HepG2 (cell line): ENCODE results near the gene CDC42BPG. TPM values are rescaled to one million over a fixed set of nuclear protein-coding genes. Genes with fewer than 3 reads are reported as not detected.

ENCODE experiments used
- AGO1 ChIP-seq: fragments of 200-400 bp; formaldehyde crosslinking; IDR thresholded peaks from 2 replicates; pipeline ENCODE4 v1.6.1; 2017; ENCODE audit warnings: mild to moderate bottlenecking, low read depth, low read length, moderate library complexity; ENCODE audit not compliant: poor library complexity, severe bottlenecking
- CBX1 ChIP-seq: IDR thresholded peaks from one replicate; pipeline ENCODE4 v1.6.1; 2016; ENCODE audit warnings: antibody characterized with exemption, low read depth
- CREM ChIP-seq, 2 experiments: sonication (generic) in 1 of 2; formaldehyde crosslinking in 1 of 2; IDR thresholded peaks; 2 replicates each; pipeline versions ENCODE4 v1.4.0 to v1.6.1; 2016 to 2020; ENCODE audit warnings: antibody characterized with exemption in 1 of 2, mild to moderate bottlenecking in 1 of 2, missing genetic modification reagents in 1 of 2
- DMAP1 ChIP-seq: IDR thresholded peaks from 2 replicates; pipeline ENCODE4 v1.6.1; 2016
- ELF4 ChIP-seq: sonication (generic); formaldehyde crosslinking; IDR thresholded peaks from 2 replicates; pipeline ENCODE4 v1.5.0; 2020; ENCODE audit warnings: missing genetic modification reagents, mild to moderate bottlenecking, moderate library complexity, borderline replicate concordance
- FOXA1 ChIP-seq, 2 experiments: fragments of 450-650 bp in 1 of 2; sonication (generic) in 1 of 2; formaldehyde crosslinking in 1 of 2; IDR thresholded peaks; 2 replicates each; pipeline versions ENCODE4 v1.4.0 to v1.6.1; 2016 to 2020; ENCODE audit warnings: missing genetic modification reagents in 1 of 2
- MATR3 ChIP-seq: sonication (generic); formaldehyde crosslinking; IDR thresholded peaks from 2 replicates; pipeline ENCODE4 v1.4.0; 2020; ENCODE audit warnings: missing genetic modification reagents
- MNT ChIP-seq: fragments of 450-650 bp; IDR thresholded peaks from 2 replicates; pipeline ENCODE4 v1.6.1; 2016
- MTA3 ChIP-seq: sonication (generic); formaldehyde crosslinking; IDR thresholded peaks from 2 replicates; pipeline ENCODE4 v1.4.0; 2020; ENCODE audit warnings: missing genetic modification reagents
- MZF1 ChIP-seq: sonication (generic); formaldehyde crosslinking; IDR thresholded peaks from 2 replicates; pipeline ENCODE4 v1.8.1; 2023; ENCODE audit warnings: mild to moderate bottlenecking, missing genetic modification reagents, borderline replicate concordance
- NFYB ChIP-seq: sonication (generic); formaldehyde crosslinking; IDR thresholded peaks from 2 replicates; pipeline ENCODE4 v1.4.0; 2020; ENCODE audit warnings: missing genetic modification reagents
- PTBP1 ChIP-seq: fragments of 200-400 bp; formaldehyde crosslinking; IDR thresholded peaks from 2 replicates; pipeline ENCODE4 v1.6.1; 2018; ENCODE audit warnings: low read length, low read depth; ENCODE audit not compliant: poor library complexity, severe bottlenecking
- RBM22 ChIP-seq: fragments of 200-400 bp; formaldehyde crosslinking; optimal IDR thresholded peaks from 2 replicates; pipeline ENCODE3; 2017; ENCODE audit warnings: mild to moderate bottlenecking, low read length, moderate library complexity
- RBM39 ChIP-seq: fragments of 200-400 bp; formaldehyde crosslinking; IDR thresholded peaks from one replicate; pipeline ENCODE4 v1.6.1; 2018; ENCODE audit warnings: antibody characterized with exemption, mild to moderate bottlenecking, low read depth, low read length; ENCODE audit not compliant: poor library complexity, severe bottlenecking
- SOX13 ChIP-seq, 3 experiments: fragments of 450-650 bp in 1 of 3; sonication (generic) in 1 of 3; formaldehyde crosslinking in 1 of 3; IDR thresholded peaks in 2 of 3; conservative IDR thresholded peaks in 1 of 3; 2 replicates each; pipeline versions ENCODE4 v1.5.0 to v1.6.1; 2016 to 2020; ENCODE audit warnings: antibody characterized with exemption in 1 of 3, mild to moderate bottlenecking in 1 of 3, missing compliant biosample characterization in 1 of 3, missing genetic modification reagents in 1 of 3, moderate library complexity in 1 of 3
- SUZ12 ChIP-seq: fragments of 150-350 bp; IDR thresholded peaks from 2 replicates; pipeline ENCODE4 v1.6.1; 2014; ENCODE audit warnings: low read depth, low read length
- THAP8 ChIP-seq: sonication (generic); formaldehyde crosslinking; IDR thresholded peaks from 2 replicates; pipeline ENCODE4 v1.5.1; 2020; ENCODE audit warnings: missing genetic modification reagents, mild to moderate bottlenecking, borderline replicate concordance
- ZBTB14 ChIP-seq: sonication (generic); formaldehyde crosslinking; IDR thresholded peaks from 2 replicates; pipeline ENCODE4 v1.4.0; 2020; ENCODE audit warnings: missing genetic modification reagents
- ZBTB20 ChIP-seq: sonication (generic); formaldehyde crosslinking; IDR thresholded peaks from 2 replicates; pipeline ENCODE4 v1.8.1; 2023; ENCODE audit warnings: missing genetic modification reagents, low read depth, mild to moderate bottlenecking, borderline replicate concordance
- ZMYM3 ChIP-seq: sonication (generic); formaldehyde crosslinking; IDR thresholded peaks from 2 replicates; pipeline ENCODE4 v1.5.1; 2020; ENCODE audit warnings: mild to moderate bottlenecking, missing genetic modification reagents
- polyA plus RNA-seq, 8 experiments: library from polyadenylated mRNA; depleted of rRNA in 3 of 8; stranded (reverse) in 7 of 8; unstranded in 1 of 8; fragments of >200 nt; fragmentation: Illumina TruSeq in 4 of 8; extraction: Trizol in 4 of 8; gene quantifications; 2 replicates each; pipeline versions ENCODE4 v1.2.1 to v1.2.3, GENCODE V29; 2011 to 2016; ENCODE audit warnings: low read depth in 4 of 8, missing spikeins in 1 of 8, mixed read lengths in 1 of 8; ENCODE audit not compliant: insufficient read depth in 1 of 8
- total RNA-seq, 5 experiments: library from RNA; depleted of rRNA; stranded (reverse); fragments of >200 nt; fragmentation: Illumina TruSeq; extraction: Trizol; gene quantifications; 2 replicates each; pipeline ENCODE4 v1.2.3, GENCODE V29; 2016; ENCODE audit warnings: low read depth in 1 of 5
- TF ChIP-seq, protein P1 (sequence below): sonication (generic); formaldehyde crosslinking; IDR thresholded peaks from 2 replicates; pipeline ENCODE4 v1.4.0; 2020; ENCODE audit warnings: low read depth, mild to moderate bottlenecking, missing genetic modification reagents

CDC42BPG gene
- total and polyA plus RNA-seq, 2 of the 13 experiments (the other 11 are each of a cell fraction or from before 2014, with no cell fraction given): 0.55 to 1.4 TPM

- TF ChIP-seq FOXA1 (IDR thresholded peaks at IDR 0.05): no peak
- peak; percentile 62 for TF ChIP-seq FOXA1 (CRISPR knock-in tag; IDR thresholded peaks at IDR 0.05)
- TF ChIP-seq ZMYM3: peak; percentile 75; the same call in 1 of the 2 replicates
- TF ChIP-seq ELF4 (CRISPR knock-in tag): peak; percentile 91
- TF ChIP-seq PTBP1: no peak
- TF ChIP-seq MTA3 (CRISPR knock-in tag): no peak
- peak; percentile 49 for TF ChIP-seq CBX1
- peak; percentile 59 for TF ChIP-seq DMAP1 (CRISPR knock-in tag)
- no peak for TF ChIP-seq MZF1
- peak; percentile 62; the same call in 1 of the 2 replicates for TF ChIP-seq CREM (IDR thresholded peaks at IDR 0.05)
- TF ChIP-seq CREM (CRISPR knock-in tag; IDR thresholded peaks at IDR 0.05): no peak
- peak; percentile 73; the same call in 1 of the 2 replicates for TF ChIP-seq ZBTB20
- TF ChIP-seq SOX13 (IDR thresholded peaks at IDR 0.05): peak; percentile 42; the same call in 1 of the 2 replicates
- peak in 1 of 2 experiments; percentile 63; a peak in 2 of 4 replicates for TF ChIP-seq SOX13 (CRISPR knock-in tag; conservative IDR thresholded peaks at IDR 0.05 in 1 of 2, IDR thresholded peaks at IDR 0.05 in 1 of 2)
- TF ChIP-seq MNT: 0 out of 2 replicates have a peak, but pooled peaks have one; percentile 11
- no peak for TF ChIP-seq RBM39
- peak; percentile 13 for TF ChIP-seq RBM22
- TF ChIP-seq, protein P1, sequence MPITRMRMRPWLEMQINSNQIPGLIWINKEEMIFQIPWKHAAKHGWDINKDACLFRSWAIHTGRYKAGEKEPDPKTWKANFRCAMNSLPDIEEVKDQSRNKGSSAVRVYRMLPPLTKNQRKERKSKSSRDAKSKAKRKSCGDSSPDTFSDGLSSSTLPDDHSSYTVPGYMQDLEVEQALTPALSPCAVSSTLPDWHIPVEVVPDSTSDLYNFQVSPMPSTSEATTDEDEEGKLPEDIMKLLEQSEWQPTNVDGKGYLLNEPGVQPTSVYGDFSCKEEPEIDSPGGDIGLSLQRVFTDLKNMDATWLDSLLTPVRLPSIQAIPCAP (CRISPR knock-in tag): 0 out of 2 replicates have a peak, but pooled peaks have one; percentile 5
- no peak; the same call in 1 of the 2 replicates for TF ChIP-seq NFYB (CRISPR knock-in tag)
- TF ChIP-seq SUZ12: no peak
- peak; percentile 80 for TF ChIP-seq AGO1
- peak; percentile 84; the same call in 1 of the 2 replicates for TF ChIP-seq THAP8
- TF ChIP-seq ZBTB14 (CRISPR knock-in tag): no peak
- TF ChIP-seq MATR3 (CRISPR knock-in tag): no peak
These were observed 49.0 kb upstream of the CDC42BPG start (continued) for GRCh38 chr11:64893194-64894069.
